Epithelial cell of proximal tubule (primary cell): ENCODE results near the gene HEATR1. TPM values are rescaled to one million over a fixed set of nuclear protein-coding genes. Genes with fewer than 3 reads are reported as not detected.

Source experiments
- DNase-seq: peaks from one replicate; pipeline ENCODE4 v3.0.0-alpha.2; 2011; ENCODE audit warnings: low read depth
- H3K4me3 ChIP-seq: 2 replicates; pipeline ENCODE4 v1.5.1; 2011; ENCODE audit warnings: low read depth, mild to moderate bottlenecking, low read length
- CTCF ChIP-seq: conservative IDR thresholded peaks from 2 replicates; pipeline ENCODE4 v1.5.1; 2012; ENCODE audit warnings: low read depth, mild to moderate bottlenecking, low read length
- total RNA-seq: library from RNA; depleted of rRNA; stranded (reverse); fragments of >200 nt; gene quantifications from 2 replicates; pipeline ENCODE4 v1.2.3, GENCODE V29; 2015

The HEATR1 gene
- total RNA-seq, 1 donor from 2014 or later, result 34.9 TPM

GRCh38 chr1:236501093-236501492 lies 103.2 kb downstream of the HEATR1 start:
- H3K4me3 ChIP-seq, result no peak overlapping the region
- DNase-seq, result no peak
- TF ChIP-seq CTCF, result no peak

Other genes with a start within 250 kb of the HEATR1 start
- gene EDARADD, start 210.2 kb downstream of the HEATR1 start, total RNA-seq, result 1.1 and 3.3 TPM in 2 replicates
- gene LGALS8, start 80.5 kb downstream of the HEATR1 start, total RNA-seq, result 30.3 and 47.3 TPM in 2 replicates
- 0.07 and 0.52 TPM in 2 replicates for gene ACTN2, start 82.0 kb upstream of the HEATR1 start, total RNA-seq
- gene MTR, start 190.8 kb upstream of the HEATR1 start, total RNA-seq, result 13.7 and 18.3 TPM in 2 replicates